LNCAP (cell line): ENCODE results near the gene PTCD2.
A peak's percentile ranks its signal among the peaks of the same experiment; 100 is the strongest.

Source experiments
- CTCF ChIP-seq: fragments of 450-650 bp; IDR thresholded peaks from 2 replicates; pipeline ENCODE4 v1.5.1; 2017; ENCODE audit warnings: mild to moderate bottlenecking

The PTCD2 gene

DNA sequence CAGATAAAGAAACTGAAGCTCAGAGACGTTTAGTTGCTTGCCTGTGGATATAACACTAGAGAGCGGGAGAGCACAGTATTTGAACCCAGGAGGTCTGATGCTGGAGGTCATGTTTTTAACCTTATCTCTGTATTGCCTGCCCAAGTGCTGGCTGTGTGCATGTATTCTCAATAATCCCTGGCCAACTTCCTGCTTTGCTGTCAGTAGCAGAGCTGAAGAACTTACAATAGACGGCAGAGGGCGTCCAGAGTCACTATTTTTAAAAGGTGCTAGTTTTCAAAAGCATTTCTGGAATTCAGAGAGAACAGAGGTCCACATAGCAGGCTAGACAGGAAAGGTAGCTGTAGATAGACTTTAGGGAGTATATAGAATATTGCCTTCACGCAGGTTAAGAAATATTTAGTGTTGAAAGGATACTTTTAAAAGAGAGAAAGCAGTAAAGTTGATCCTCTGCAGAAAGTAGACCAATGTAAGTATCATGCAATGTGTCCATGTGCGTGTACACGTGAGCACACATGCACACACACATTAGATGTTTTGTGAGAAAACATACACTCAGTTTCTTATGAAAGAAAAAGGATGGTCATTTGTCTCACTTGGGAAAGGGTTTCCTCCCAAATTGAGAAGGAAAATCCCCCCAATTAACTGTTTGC, 46.3 kb downstream of the PTCD2 start:
- TF ChIP-seq CTCF = peak; percentile 83

DNA sequence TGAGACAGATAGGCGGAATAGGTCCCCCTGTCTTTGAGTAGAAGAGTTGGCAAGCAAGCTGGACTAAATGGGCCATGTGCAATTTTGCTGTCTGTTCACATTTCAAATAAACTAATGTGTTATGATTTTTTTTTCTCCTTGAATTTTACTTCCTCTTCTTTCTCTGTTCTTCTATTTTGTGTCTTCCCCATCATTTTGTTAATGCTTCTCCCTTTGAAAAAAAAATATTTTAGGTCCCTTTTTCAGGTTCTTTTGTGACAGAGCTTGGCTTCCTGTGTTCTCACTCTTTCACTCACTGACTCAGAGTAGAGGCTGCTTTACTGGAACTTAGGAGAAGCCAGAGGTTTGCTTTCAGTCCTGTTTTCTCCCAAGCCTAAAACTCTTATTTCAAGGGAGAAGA, 48.1 kb downstream of the PTCD2 start:
- no peak for TF ChIP-seq CTCF

GRCh38 chr5:72369301-72369700, 49.1 kb downstream of the PTCD2 start:
- no peak for TF ChIP-seq CTCF

DNA sequence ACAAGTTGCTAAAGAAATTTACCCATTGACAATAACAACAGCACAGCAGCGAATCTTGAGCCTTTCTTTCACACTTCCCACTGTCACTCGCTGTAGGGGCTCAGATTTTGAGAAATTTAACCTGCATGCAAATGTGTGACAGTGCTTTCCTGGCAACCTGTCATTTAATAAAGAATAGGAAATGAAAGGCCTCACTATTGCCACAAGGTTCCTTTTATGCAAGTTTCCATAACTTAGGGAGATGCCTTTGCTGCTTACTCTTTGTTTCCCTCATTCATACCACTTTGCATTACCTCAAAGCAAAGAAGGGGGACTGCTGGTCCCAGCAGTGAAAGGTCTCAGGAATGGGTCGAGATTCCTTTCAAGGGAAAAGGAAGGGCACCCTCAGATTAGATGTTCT, 49.5 kb downstream of the PTCD2 start:
- TF ChIP-seq CTCF = no peak

- no peak for TF ChIP-seq CTCF
Measured at GRCh38 chr5:72372331-72372730, 52.2 kb downstream of the PTCD2 start.

DNA sequence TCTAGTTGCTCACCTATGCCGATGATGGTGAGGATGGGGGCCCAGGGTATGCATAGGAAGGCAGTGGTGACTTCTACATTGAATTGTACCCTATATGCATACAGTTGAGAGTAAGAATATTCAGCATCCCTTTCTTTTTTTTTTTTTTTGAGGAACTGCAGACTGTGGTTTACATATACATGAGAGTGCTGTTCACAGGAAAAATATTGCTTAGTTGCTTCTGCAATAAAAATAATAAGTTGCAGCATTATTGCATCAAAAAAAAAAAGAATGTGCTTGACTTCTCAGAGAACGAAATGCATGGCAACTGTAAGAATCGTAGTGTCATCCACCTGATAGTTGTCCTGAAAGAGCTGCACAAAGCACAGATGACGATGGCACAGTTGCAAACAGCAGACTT, 52.8 kb downstream of the PTCD2 start:
- TF ChIP-seq CTCF = no peak

- TF ChIP-seq CTCF = no peak
Measured at GRCh38 chr5:72374844-72375243, 54.7 kb downstream of the PTCD2 start.

DNA sequence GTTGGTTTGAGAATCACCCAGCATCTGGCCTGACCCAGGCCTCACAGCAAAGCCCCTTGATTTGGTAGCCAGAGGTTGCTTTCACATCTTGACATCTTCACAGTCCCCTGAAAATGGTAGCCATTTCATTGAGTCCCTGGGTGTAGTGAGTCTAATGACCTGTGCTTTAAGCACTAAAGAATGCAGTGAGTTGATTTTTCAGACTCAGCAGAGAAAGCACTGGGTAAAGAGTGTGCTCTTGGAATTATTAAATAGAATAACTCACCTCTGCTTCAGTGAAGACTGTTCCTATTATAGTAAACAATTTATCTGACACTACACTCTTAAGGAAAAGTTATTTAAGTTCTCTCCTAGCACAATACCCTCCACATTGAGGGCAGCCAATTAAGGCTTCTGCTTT, 56.2 kb downstream of the PTCD2 start:
- TF ChIP-seq CTCF = no peak
